ENCODE data around the gene CNPY4.

CNPY4 gene

DNA sequence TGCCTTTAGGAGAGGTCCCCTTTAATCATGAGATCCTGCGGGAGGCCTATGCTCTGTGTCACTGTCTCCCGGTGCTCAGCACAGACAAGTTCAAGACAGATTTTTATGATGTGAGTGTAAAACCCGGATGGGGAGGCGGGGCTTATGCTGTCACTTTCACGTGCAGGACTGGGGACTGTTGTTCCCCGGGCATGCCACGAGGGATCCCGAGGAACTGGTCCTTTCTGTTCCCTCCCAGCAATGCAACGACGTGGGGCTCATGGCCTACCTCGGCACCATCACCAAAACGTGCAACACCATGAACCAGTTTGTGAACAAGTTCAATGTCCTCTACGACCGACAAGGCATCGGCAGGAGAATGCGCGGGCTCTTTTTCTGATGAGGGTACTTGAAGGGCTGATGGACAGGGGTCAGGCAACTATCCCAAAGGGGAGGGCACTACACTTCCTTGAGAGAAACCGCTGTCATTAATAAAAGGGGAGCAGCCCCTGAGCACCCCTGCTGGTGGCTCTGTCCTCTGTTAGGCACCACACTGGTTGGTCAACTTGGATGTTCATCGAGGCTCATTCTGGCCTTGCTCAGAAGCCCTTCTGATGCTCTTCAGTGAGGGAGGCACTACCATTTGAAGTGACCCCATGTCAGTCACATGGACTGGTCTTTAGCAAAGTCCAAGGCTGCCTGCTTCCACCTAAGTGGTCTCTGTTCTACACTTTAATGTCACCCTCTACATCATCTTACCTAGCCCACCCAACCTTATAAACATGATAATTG is 27.8 kb upstream of the CNPY4 start:
- peak; percentile 73 for DNase-seq (ENCODE audit: low read depth)

DNA sequence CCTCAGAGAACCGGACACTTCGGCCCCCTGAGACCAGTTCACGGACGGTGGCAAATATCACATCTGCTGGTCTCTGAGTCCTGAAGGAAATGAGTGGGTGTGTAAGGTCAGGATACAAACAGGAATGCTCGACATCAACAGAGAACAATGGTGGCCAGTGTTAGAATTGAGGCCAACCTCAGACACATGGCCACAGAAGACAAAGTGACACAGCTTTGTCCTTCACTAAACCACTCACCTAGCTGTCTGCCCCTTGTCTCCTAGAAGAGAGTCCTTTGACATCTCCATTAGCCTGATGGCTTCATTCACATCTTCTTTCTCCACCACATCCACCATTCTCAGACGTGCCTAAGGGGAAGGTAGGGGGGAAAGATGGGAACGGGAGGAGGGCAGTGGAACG is 26.4 kb upstream of the CNPY4 start:
- DNase-seq (ENCODE audit: low read depth) = no peak

DNA sequence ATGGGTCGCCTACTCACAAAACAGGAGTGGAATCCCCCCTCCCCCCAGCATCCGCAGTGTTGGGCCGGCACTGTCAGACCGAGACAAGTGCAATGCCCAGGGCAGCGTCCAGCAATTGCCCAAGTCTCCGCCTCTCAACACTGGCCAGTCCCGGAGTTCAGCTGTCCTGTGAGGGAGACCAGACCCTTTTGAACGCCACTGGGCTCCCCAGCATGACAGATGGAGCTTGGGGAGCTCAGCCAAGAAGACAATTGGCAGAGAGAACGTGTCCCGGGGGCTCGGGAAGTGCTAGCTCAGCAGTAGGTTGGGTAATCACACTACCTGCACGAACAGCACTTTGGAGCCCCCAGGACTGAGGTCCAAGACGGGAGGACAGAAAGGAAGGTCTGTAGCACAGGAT is 25.9 kb upstream of the CNPY4 start:
- DNase-seq (ENCODE audit: low read depth) = no peak

DNA sequence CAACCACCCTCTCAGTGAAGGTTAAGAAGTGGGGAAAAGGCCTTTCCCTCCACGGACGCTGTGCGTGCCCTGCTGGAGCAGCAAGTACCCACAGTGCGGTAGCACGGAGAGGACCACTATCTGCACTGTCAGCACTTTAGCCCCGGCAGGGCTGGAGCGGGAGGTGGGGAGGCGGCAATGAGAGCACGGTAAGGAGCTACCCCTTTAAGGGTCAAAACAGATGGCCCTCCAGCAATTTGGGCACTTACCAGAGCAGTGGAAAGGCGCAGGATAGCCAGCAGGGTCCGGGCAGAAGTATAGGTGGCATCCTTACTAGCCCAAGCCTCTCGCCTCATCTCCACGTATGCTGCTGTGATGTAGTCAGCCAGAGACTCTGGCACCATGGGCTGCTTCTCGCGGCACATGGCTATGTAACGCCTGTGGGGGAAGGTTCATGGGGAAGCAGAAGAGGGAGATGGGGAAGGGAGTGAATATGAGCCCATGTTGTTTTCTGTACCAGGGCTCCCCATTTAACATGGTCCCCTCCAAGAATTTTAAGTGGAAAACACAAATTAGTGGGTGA is 25.4 kb upstream of the CNPY4 start:
- no peak for DNase-seq (ENCODE audit: low read depth)

DNA sequence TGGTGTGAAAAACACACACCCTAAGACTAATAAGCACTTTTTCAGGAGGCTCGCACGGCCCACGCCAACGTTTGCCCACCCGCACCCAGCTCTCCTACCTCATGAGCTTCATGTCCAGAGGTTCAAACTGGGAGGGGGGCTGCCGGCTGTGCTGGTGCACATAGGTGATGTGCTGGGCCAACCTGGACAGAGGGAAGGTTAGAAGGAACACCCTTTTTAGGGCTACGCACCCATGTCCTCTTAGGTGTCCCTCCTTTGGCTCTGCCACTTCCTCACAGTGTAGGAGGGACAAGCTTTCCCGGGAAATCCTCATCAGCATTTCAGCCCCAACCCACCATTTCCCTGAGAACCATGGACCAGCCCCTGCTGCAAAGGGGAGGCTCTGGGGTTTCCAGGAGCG is 24.1 kb upstream of the CNPY4 start:
- DNase-seq (ENCODE audit: low read depth) = no peak

DNA sequence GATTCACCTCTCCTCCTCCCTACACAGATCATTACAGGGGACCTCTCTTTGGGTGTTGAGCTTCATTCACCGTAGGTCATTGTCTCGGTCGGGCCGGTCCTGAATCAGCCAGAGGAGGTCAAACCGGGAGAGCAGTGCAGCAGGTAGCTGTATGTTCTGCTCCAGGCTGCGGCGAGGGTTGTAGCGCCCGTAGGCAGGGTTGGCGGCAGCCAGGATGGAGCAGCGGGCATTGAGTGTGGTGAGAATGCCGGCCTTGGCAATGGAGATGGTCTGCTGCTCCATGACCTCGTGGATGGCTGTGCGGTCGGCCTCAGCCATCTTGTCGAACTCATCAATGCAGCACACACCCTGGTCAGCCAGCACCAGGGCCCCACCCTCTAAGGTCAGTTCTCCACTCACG is 23.7 kb upstream of the CNPY4 start:
- no peak for DNase-seq (ENCODE audit: low read depth)

DNA sequence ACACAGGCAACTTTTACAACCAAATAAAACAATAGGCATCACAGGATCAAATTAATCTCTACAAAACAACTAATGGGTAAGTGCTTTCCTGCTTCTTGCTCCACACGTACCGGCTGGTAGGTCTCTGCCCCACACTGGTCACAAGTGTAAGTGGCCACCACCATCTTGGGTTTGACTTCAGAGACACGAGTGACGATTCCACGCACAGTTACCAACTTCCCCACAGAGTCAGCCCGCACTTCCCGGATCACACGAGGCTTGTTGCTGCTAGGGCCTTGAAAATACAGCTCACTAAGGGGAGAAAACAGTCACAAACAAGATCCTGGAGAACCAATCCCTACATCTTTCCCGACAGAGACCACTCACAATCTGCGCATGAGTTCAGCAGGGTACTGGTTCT is 20.5 kb upstream of the CNPY4 start:
- no peak for DNase-seq (ENCODE audit: low read depth)

DNA sequence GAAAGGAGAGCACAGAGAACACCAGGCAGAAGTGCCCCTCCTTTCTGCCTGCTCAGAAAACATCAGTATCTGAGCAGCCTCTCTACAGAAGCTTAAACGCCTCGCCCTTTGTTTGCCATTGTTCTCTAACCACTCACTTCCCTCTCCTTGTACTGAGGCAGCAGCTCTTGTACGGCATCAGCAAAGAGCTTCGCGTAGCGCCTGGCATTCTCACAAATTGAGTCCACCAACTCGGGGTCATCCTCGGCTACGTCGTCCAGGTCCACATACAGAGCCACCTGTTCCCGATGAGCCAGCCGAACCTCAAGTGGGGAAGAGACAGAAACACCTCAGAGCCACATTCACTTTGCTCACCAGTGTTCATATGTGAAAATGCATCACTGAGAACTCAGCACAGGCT is 20.0 kb upstream of the CNPY4 start:
- DNase-seq (ENCODE audit: low read depth) = no peak

DNA sequence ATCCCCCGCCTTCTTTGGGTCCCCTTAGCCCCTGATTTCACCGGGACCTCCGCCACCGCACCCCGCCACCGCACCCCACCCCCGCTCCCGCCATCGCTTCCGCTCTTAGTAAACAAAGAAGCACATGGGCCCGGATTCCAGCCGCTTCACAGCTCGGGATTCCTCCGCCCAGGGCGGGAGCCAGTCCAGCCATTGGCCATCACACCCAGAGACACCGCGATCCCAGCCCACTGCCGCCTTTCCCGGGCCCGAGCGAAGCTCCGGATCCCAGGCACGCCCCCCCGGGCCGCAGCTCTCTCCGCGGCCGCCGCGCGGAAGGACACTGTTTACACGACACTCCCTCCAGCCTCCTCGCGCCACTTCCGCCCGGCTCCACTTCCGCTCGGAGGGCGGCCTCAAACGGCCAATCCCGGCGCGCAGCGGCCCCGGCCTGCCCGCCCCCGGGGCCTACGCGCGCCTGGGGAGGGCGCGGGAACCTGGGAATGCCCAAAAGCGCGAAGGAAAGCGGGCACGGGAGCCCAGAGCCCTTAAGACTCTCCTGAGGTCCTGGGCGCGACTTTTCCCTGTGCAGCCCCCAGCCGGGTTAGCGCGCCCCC is 18.9 kb upstream of the CNPY4 start:
- peak; percentile 97 for DNase-seq (ENCODE audit: low read depth)

DNA sequence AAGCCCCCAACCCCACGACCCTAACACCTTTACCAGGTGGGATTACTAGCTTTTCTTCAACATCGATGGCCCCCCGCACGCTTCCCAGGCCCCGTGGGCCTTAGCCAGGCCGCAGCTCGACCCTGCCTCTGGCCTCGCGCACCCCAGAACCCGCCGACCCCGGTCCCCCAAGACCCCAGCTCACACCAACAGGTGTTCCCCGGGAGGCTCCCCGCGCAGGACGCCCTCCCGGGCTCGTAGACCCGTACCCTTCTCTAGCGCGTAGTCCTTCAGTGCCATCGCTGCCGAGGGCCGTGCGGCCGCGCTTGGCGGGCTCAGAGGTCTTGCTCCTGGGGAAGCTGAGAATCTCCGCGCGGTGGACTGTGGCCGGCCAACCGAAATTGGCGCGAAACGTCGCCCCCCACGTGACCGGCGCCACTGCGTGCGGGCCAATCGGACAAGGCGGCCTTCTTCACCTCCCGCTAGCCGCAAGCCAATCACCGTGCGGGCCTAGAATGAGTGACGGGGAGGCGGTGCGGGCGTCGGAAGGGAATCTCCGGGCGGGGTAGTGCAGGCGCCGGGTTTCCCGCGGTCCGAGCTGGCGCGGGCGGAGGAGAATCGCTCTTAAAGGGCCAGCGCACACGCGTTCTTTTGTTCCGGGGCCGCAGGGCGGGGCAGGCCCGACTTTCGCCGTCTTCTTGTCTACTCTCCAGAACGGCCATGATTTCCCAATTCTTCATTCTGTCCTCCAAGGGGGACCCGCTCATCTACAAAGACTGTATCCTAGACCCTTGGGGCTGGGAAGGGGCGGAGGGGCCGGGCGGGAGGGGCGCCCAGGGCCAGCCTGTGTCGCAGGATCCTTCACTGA is 18.2 kb upstream of the CNPY4 start, which contains the start of the genes AP4M1 and MCM7:
Gene AP4M1 (plus strand): TSS at position 628 of the 847 bp plus-strand sequence. CDS start 72 bp downstream, at position 700.
Gene MCM7 (minus strand): TSS at position 382 of the 847 bp plus-strand sequence. CDS start 103 bp downstream, at position 279.
- DNase-seq (ENCODE audit: low read depth) = peak; percentile 99

DNA sequence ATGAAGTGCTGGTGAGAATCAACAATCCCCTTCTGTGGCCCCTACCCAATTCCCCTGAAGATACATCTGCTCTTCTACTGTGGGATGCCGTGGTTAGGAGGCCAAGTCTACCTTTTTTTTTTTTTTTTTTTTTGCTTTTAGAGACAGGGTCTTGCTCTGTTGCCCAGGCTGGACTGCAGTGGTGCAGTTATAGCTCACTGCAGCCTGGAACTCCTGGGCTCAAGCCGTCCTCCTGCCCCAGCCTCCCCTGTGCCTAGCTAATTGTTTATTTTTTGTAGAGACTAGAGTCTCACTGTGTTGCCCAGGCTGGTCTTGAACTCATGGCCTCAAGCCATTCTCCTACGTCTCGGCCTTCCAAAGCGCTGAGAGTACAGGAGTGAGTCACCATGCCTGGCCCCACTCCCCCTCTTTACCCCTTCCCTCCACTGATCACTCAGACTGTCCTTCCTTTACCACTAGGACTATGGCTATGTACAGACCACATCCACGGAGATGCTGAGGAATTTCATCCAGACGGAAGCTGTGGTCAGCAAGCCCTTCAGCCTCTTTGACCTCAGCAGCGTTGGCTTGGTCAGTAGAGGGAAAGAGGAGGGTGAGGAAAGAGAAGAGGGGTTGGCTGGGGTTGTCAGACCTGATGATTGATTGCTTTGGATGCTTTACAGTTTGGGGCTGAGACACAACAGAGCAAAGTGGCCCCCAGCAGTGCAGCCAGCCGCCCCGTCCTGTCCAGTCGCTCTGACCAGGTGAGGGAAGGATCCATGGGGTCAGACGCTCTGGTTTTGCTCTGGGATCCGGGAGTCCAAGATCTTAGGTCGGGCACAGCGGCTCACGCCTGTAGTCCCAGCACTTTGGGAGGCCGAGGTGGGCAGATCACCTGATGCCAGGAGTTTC is 16.2 kb upstream of the CNPY4 start:
- DNase-seq (ENCODE audit: low read depth) = peak; percentile 93

DNA sequence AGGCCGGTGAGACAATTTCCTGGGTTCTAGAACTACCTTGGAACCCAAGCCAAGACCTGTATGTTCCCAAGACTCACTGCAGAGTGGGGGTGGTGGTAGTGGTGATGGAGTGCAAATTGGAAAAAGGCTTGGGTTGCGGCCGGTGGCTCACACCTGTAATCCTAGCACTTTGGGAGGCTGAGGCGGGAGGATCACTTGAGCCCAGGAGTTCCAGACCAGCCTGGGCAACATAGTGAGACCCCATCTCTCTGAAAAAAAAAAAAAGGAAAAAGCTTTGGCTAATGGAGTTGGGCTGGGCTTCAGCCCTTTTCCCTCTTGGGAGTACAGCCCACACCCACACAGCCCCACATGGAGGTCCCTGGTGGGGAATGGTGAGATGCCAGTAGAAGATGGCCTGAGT is 13.9 kb upstream of the CNPY4 start:
- no peak for DNase-seq (ENCODE audit: low read depth)

DNA sequence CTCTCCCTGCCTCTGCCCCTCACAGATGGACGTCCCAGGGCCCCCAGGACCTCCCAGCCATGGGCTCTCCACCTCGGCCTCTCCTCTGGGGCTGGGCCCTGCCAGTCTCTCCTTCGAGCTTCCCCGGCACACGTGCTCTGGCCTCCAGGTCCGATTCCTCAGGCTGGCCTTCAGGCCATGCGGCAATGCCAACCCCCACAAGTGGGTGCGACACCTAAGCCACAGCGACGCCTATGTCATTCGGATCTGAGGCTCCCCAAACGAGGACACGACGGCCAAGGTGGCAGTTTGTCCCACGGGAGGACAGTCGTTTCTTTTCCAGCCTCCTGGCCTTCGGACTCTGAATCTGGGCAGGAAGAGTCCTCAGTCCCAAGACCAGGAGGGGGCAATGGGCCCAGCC is 12.8 kb upstream of the CNPY4 start:
- no peak for DNase-seq (ENCODE audit: low read depth)

DNA sequence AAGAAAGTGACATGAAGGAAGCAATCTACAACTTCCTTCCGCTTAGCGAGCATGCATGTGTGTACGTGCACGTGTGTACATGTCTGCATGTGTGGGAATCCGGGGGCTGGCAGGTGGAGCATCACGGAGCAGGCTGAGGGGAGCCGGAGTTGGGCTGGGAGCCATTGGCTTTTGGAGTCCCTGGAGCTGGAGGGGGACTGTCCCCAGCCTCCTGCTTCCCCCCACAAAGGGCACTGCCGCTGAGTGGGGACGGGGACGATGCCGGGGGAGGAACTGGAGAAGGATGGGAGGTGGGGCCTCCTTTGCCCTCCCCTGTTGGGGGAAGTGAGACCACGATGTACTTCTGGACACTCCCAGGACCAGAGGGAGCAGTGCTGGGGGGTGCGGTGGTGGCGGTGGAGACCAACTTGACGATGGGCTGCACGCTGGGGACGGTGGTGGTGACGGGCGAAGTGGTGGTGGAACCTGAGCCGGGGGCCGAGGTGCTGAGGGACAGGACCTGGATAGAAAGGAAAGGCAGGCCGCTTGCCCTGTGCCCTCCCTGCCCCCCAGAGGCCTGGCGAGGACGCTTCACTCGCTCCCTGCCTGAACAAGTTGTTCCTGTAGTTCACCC is 12.2 kb upstream of the CNPY4 start:
- DNase-seq (ENCODE audit: low read depth) = no peak

DNA sequence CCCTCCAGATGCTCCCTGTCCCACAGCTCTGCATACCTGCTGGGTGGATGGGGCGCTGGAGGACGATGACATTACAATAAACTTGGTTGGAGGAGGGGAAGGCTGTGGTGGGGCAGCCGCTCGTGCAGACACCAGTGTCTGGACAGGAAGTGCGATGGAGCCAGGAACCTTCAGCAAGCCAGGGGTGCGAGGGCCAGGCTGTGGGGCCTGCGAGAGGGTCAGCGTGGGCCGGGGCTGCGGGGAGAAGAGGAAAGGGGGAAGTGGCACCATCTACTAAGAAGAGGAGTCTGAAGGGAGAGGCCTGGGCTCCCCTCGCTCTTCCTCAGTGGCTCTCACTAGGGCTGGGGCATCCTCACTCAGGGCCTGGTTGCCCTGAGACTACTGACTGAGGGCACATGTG is 11.5 kb upstream of the CNPY4 start:
- no peak for DNase-seq (ENCODE audit: low read depth)

DNA sequence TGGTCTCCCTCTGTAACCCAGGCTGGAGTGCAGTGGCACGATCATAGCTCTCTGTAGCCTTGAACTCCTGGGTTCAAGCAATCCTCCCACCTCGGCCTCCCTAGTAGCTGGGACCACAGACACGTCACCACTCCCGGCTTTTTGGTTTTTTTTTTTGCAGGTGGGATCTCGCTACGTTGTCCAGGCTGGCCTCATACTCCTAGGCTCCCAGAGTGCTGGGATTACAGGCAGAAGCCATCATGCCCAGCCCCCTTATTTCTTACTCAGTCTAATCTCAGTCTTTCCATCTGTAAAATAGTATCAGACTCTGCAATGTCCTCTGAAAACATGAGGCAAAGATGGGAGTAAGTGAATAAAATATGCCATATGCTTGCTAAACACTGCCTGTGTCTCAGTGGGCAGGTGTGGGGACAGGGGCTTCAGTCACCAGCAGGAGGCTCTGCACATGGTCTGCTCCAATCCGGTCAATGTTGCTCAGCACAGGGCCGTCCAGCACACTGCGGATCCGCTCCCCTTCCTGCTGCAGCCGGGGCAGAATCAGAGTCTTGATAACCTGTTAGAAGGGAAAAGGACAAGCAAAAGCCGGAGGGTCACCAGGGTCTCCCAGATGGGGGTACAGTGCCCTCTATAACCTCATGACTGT is 9.8 kb upstream of the CNPY4 start:
- DNase-seq (ENCODE audit: low read depth) = no peak

DNA sequence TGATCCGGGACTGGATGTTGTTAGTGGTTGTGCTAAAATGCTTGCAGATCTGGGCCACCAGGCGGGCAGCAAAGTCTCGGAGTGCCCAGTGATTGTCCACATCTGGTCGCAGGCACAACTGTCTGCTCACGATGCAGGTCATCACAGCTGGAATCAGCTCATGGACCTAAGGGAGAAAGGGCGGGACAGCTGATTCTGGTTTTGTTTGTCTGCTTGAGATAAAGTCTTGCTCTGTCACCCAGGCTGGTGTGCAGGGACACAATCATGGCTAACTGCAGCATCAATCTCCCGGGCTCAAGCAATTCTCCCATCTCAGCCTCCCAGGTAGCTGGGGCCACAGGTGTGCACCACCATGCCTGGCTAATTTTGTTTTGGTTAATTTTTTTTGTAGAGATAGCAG is 8.3 kb upstream of the CNPY4 start:
- DNase-seq (ENCODE audit: low read depth) = no peak

DNA sequence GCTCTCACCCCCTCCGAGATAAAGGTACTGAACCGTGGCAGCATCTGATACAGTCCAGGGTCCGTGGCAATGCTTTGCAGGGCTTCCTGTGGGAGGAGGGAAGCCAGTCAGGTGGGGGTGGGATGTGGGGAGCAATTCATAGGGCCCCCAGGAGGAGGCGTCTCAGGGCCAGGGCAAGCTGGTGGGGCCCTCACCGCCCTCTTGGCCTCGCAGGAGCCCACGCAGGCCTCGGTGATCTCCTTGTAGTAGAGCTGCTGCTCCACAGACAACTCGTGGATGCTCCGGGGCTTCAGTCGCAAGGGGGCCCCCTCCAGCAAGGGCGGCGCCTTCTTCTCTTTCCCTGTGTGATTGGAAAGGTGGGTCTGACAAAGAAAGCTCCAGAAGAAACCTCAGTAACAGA is 7.5 kb upstream of the CNPY4 start:
- no peak for DNase-seq (ENCODE audit: low read depth)

DNA sequence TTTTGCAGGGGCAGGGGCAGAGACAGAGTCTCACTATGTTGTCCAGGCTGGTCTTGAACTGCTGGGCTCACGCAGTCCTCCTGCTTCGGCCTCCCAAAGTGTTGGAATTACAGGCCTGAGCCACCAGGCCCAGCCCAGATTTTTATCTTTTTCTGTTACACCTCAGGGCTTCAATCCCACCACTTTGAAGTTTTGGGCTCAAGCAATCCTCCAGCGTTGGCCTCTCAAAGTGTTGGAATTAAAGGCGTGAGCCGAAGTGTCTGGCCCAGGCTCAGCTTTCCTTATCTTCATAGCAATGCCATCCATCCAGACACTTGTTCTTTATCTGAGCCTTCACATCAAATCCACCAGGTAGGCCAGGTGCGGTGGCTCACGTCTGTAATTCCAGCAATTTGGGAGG is 4.4 kb upstream of the CNPY4 start:
- DNase-seq (ENCODE audit: low read depth) = no peak

DNA sequence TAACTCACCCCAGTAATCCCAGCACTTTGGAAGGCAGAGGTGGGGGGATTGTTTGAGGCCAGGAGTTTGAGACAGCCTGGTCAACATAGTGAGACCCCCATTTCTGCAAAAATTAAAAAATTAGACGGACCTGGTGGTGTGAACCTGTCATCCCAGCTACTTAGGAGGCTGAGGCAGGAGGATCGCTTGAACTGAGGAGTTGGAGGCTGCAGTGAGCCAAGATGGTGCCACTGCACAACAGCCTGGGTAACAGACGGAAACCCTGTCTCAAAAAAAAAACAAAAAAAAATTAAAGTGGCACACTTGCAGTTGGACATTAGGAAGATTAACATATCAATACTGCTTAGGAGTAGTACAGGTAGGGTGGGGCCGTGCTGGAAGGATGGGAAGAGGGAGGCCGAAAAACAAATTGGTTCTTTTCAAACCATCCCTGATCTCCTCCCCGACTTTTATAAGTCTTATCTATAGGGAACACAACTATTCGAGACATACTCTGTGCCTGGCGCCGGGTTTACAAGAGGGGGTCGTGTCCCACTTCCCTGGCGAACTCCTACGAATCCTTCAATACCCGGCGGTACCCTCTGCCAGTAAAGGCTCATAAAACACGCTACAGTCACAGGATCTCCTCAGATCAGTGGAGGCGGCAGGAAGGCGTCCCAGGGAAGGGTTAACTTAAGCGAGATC is 904 bp upstream of the CNPY4 start:
- DNase-seq (ENCODE audit: low read depth) = no peak
